ENCODE measurements around the gene MMP24OS.

The MMP24OS gene

DNA sequence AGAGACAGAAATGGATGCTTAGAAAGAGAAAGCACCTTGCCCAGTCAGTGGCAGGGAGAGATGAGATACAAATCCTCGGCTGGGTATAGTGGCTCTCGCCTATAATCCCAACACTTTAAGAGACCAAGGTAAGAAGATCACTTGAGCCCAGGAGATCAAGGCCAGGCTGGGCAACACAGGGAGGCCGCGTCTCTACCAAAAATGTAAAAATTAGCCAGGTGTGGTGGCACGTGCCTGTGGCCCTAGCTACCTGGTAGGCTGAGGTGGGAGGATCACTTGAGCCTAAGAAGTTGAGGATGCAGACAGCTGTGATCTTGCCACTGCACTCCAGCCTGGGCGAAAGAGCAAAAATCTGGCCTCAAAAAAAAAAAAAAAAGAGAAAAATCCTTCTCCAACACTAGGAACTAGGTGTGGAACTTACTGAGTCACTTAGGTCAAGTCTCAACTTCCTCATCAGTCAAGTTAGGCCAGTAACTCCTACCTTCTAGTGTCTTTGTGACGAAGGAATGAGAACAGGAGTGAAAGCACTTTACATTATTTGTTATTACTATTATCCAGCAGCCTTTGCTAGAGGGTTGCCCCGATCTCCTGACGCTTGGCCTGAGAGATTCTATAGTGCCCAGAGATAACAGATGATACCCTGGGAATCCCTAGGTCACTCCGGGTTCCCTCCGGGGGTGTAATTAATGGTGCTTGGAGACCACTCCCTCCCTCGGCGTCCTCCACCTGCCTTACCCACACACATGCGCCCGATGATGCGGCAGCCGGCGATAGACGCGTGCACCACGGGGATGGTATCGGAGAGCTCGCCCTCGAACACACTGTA is 5.7 kb upstream of the MMP24OS start:
- peak overlapping the region; percentile 75 for H3K27ac ChIP-seq (ENCODE audit: low read depth, low read length, severe bottlenecking)
- peak overlapping the region; percentile 94 for H3K4me3 ChIP-seq (ENCODE audit: extremely low read depth, insufficient read depth, low read length, poor library complexity, severe bottlenecking)
- peaks cover 7% of the 10 kb centered on the region for H3K4me1 ChIP-seq (ENCODE audit: control insufficient read depth, insufficient read depth, low read length, poor library complexity, severe bottlenecking)
- H3K36me3 ChIP-seq (ENCODE audit: control insufficient read depth, insufficient read depth, low read length) = peaks cover 47% of the 10 kb centered on the region
- no peaks in the 10 kb centered on the region for H3K9me3 ChIP-seq (ENCODE audit: control insufficient read depth, low read length)
- WGBS, 2 experiments (ENCODE audit: insufficient coverage in 2 of 2) = 23 to 24% methylated on average over 15 to 16 of the region's 24 CpGs

DNA sequence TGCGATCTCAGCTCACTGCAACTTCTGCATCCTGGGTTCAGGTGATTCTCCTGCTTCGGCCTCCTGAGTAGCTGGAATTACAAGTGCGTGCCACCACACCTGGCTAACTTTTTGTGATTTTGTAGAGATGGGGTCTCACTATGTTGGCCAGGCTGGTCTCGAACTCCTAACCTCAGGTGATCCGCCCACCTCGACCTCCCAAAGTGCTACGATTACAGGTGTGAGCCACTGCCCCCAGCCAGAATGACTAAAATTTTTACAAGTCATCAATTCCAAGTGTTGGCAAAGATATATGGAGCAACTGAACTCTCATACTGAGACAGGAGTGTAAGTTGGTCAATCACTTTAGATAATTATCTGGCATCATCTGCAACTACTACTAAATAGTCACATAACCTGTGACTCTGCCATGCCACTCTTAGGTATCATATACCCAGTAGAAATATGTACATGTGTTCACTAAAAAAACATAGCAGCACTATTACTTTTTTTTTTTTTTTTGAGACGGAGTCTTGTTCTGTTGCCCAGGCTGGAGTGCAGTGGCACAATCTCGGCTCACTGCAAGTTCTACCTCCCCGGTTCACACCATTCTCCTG is 3.7 kb upstream of the MMP24OS start:
- Histone ChIP-seq H3K36me3 (ENCODE audit: control insufficient read depth, insufficient read depth, low read length) (peaks cover 53% of the 10 kb centered on the region), H3K27ac (ENCODE audit: low read depth, low read length, severe bottlenecking) (no peak overlapping the region), H3K9me3 (ENCODE audit: control insufficient read depth, low read length) (no peaks in the 10 kb centered on the region), H3K4me1 (ENCODE audit: control insufficient read depth, insufficient read depth, low read length, poor library complexity, severe bottlenecking) (peaks cover 9% of the 10 kb centered on the region), H3K4me3 (ENCODE audit: extremely low read depth, insufficient read depth, low read length, poor library complexity, severe bottlenecking) (no peak overlapping the region)
- WGBS, 2 experiments (ENCODE audit: insufficient coverage in 2 of 2) = 95% methylated on average over 6 to 8 of the region's 10 CpGs

DNA sequence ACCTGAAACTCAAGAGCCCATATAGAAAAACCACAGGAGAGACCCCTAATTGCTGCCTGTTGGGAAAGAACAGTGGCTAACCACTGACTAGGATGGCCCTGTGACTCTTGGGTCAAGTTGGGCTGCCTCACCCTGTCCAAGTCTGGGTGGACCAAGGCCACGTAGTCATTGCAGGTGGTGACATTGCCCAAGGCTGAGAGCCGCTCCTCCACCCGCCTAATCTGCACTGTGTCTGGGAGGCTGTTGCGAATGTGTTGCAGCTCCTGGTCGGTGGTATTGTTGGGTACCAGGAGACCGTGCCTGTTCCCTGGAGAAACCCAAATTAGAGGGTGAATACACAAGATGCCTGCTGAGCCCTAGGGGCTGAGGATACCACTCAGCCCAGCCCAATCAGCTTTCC is 2.6 kb upstream of the MMP24OS start:
- H3K4me3 ChIP-seq (ENCODE audit: extremely low read depth, insufficient read depth, low read length, poor library complexity, severe bottlenecking) = no peak overlapping the region
- no peak overlapping the region for H3K27ac ChIP-seq (ENCODE audit: low read depth, low read length, severe bottlenecking)
- peaks cover 18% of the 10 kb centered on the region for H3K4me1 ChIP-seq (ENCODE audit: control insufficient read depth, insufficient read depth, low read length, poor library complexity, severe bottlenecking)
- no peaks in the 10 kb centered on the region for H3K9me3 ChIP-seq (ENCODE audit: control insufficient read depth, low read length)
- H3K36me3 ChIP-seq (ENCODE audit: control insufficient read depth, insufficient read depth, low read length) = peaks cover 64% of the 10 kb centered on the region
- 94 to 98% methylated on average over 6 of the region's 6 CpGs for WGBS, 2 experiments (ENCODE audit: insufficient coverage in 2 of 2)

DNA sequence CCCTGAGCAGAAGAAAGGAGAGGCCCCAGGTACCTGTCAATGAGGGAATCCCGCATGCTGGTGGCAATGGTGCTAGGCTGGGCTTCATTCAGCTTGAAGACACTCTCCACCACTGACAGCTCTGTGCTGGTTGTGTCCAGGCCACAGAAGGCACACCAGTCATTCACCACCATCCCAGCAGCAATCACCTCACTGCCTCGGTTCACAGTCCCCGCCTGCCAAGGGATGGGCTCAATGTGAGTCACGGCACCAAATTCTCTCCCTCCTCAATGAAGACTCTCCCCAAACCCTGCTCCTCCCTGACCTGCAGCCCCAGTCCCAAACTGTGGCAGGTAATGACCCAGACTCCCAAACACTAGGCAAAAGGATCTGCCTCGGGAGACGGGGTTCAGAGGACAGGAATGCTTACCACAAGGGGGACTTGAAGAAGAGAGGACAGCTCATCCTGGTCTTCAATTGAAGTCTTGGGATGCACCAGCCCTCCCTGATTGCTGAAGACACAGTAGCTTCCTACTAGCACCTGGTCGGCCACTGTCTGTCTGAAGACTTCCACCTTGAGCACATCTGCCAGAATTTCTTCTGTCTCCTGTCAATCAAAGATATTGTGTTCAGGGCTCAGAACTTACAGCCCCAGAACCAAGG is 1.7 kb upstream of the MMP24OS start:
- WGBS, 2 experiments (ENCODE audit: insufficient coverage in 2 of 2) = 91 to 92% methylated on average over 6 to 7 of the region's 7 CpGs
- Histone ChIP-seq H3K4me1 (ENCODE audit: control insufficient read depth, insufficient read depth, low read length, poor library complexity, severe bottlenecking) (peaks cover 18% of the 10 kb centered on the region), H3K4me3 (ENCODE audit: extremely low read depth, insufficient read depth, low read length, poor library complexity, severe bottlenecking) (no peak overlapping the region), H3K27ac (ENCODE audit: low read depth, low read length, severe bottlenecking) (no peak overlapping the region), H3K9me3 (ENCODE audit: control insufficient read depth, low read length) (no peaks in the 10 kb centered on the region), H3K36me3 (ENCODE audit: control insufficient read depth, insufficient read depth, low read length) (peaks cover 66% of the 10 kb centered on the region)

DNA sequence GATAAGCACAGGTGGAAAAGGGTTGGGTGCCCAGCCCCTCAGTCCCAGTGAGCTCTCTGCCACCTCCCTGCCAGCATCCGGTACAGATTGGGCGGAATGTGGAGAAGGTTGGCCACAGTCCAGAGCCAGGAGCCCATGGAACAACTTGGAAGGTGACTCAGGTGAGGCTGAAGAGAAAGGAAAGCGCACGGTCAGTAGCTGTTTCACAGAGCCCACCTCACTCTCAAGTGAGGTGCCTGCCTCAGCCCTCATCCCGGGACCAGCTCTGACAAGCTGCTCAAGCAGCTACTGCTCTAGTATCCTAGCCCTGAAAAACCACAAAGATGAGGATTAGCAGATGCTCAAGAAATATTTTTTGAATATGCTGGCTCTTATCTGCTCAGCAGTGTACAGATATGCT is 1.1 kb upstream of the MMP24OS start:
- WGBS, 2 experiments (ENCODE audit: insufficient coverage in 2 of 2) = 88 to 97% methylated on average over 4 to 5 of the region's 5 CpGs
- Histone ChIP-seq H3K9me3 (ENCODE audit: control insufficient read depth, low read length) (no peaks in the 10 kb centered on the region), H3K36me3 (ENCODE audit: control insufficient read depth, insufficient read depth, low read length) (peaks cover 67% of the 10 kb centered on the region), H3K4me1 (ENCODE audit: control insufficient read depth, insufficient read depth, low read length, poor library complexity, severe bottlenecking) (peaks cover 18% of the 10 kb centered on the region), H3K4me3 (ENCODE audit: extremely low read depth, insufficient read depth, low read length, poor library complexity, severe bottlenecking) (no peak overlapping the region), H3K27ac (ENCODE audit: low read depth, low read length, severe bottlenecking) (no peak overlapping the region)

DNA sequence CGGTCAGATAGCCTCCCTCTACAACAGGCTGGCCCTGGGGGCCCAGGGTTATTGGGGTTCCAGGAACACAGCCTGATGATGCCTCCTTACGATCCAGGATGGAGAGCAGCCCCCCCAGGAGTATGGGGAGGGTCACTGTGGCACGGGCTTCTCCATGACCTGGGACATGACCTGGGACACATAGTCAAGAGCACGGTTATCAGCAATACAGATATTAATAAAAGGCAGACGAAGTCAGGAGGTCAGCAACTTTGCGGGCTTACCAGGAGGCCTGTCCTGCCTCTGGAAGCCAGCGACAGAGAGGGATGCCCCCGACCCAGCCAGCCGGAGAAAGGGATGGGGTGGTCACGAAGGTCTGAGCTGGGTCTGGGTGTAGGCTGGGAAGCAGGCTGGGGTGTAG is 795 bp downstream of the MMP24OS start:
- Histone ChIP-seq H3K4me1 (ENCODE audit: control insufficient read depth, insufficient read depth, low read length, poor library complexity, severe bottlenecking) (peaks cover 10% of the 10 kb centered on the region), H3K36me3 (ENCODE audit: control insufficient read depth, insufficient read depth, low read length) (peaks cover 56% of the 10 kb centered on the region), H3K9me3 (ENCODE audit: control insufficient read depth, low read length) (no peaks in the 10 kb centered on the region), H3K4me3 (ENCODE audit: extremely low read depth, insufficient read depth, low read length, poor library complexity, severe bottlenecking) (peak overlapping the region; percentile 64), H3K27ac (ENCODE audit: low read depth, low read length, severe bottlenecking) (peak overlapping the region; percentile 88)
- 22 to 29% methylated on average over 7 to 10 of the region's 10 CpGs for WGBS, 2 experiments (ENCODE audit: insufficient coverage in 2 of 2)

DNA sequence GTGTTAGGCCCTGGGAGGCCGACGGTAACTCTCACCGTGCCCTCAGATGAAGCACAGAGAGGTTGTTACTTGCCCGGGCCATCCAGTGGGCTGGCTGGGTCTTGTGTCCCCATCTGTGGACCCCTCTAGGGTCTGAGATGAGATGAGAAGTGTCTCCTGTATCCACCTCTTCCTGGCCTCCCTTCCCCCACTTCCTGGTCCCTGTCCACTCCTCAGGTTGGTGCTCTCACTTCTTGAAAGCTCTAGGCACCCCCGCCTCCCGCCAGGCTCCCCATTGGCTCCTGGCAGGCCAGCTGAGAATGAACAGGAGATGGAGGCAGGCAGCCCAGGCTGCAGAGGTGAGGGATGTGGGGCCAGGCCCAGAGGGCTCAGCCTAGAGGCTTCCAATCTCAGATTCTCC is 1.5 kb downstream of the MMP24OS start:
- Histone ChIP-seq H3K27ac (ENCODE audit: low read depth, low read length, severe bottlenecking) (no peak overlapping the region), H3K9me3 (ENCODE audit: control insufficient read depth, low read length) (no peaks in the 10 kb centered on the region), H3K4me1 (ENCODE audit: control insufficient read depth, insufficient read depth, low read length, poor library complexity, severe bottlenecking) (peaks cover 10% of the 10 kb centered on the region), H3K4me3 (ENCODE audit: extremely low read depth, insufficient read depth, low read length, poor library complexity, severe bottlenecking) (peak overlapping the region; percentile 64), H3K36me3 (ENCODE audit: control insufficient read depth, insufficient read depth, low read length) (peaks cover 50% of the 10 kb centered on the region)
- WGBS, 2 experiments (ENCODE audit: insufficient coverage in 2 of 2) = 83 to 93% methylated on average over 5 to 6 of the region's 6 CpGs

DNA sequence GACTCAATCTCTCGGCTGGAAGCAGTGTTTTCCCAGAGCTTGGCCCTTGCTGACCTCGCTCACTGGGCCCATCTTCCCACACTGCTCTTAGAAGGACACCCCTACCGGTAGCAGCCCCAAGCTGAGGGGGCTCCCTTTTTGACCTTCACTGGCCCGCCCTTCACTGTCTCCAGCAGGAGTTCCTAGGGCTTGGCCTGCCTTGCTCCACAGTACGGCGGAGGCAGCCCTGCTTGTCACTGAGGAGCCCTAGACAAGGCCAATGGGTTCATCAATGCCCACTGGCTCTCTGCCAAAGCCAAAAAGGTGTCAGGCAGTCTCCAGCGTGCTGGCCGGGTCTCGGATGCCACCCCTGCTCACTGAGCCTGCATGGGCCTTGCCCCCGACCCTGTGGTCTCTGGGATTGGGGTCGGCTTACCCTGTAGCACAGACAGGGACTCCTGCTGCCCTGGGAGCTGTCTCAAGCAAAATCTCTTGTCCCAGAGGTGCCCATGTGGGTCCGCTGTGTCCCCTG is 2.1 kb downstream of the MMP24OS start:
- no peak overlapping the region for H3K4me3 ChIP-seq (ENCODE audit: extremely low read depth, insufficient read depth, low read length, poor library complexity, severe bottlenecking)
- no peak overlapping the region for H3K27ac ChIP-seq (ENCODE audit: low read depth, low read length, severe bottlenecking)
- H3K9me3 ChIP-seq (ENCODE audit: control insufficient read depth, low read length) = no peaks in the 10 kb centered on the region
- peaks cover 45% of the 10 kb centered on the region for H3K36me3 ChIP-seq (ENCODE audit: control insufficient read depth, insufficient read depth, low read length)
- H3K4me1 ChIP-seq (ENCODE audit: control insufficient read depth, insufficient read depth, low read length, poor library complexity, severe bottlenecking) = peaks cover 10% of the 10 kb centered on the region
- WGBS, 2 experiments (ENCODE audit: insufficient coverage in 2 of 2) = 94 to 95% methylated on average over 11 to 12 of the region's 12 CpGs

DNA sequence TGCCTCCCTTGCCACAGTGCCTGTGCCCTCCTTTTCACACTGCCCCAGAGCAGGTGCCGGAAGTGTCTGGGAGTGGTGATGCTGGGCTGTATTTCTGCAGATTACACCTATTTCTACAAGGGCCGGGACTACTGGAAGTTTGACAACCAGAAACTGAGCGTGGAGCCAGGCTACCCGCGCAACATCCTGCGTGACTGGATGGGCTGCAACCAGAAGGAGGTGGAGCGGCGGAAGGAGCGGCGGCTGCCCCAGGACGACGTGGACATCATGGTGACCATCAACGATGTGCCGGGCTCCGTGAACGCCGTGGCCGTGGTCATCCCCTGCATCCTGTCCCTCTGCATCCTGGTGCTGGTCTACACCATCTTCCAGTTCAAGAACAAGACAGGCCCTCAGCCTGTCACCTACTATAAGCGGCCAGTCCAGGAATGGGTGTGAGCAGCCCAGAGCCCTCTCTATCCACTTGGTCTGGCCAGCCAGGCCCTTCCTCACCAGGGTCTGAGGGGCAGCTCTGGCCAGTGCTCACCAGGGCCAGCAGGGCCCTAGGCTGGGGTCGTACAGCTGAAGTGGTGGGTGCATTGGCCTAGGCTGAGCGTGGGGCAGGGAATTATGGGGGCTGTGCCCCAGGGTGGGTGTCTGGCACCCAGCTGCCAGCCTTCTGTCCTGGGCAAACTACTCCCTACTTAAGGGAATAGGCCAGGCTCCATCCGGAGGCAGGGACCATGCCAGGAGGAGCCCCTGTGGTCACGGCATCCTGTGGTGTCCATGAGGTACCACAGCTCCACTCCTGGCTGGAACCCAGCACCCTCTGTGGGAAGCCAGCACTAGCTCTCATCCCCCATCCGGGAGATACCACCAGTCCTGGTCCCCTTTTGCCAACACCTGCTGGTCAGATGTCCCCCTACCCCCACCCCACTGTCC is 3.5 kb downstream of the MMP24OS start:
- H3K36me3 ChIP-seq (ENCODE audit: control insufficient read depth, insufficient read depth, low read length) = peaks cover 31% of the 10 kb centered on the region
- H3K4me3 ChIP-seq (ENCODE audit: extremely low read depth, insufficient read depth, low read length, poor library complexity, severe bottlenecking) = no peak overlapping the region
- 96% methylated on average over 16 to 21 of the region's 24 CpGs for WGBS, 2 experiments (ENCODE audit: insufficient coverage in 2 of 2)
- no peaks in the 10 kb centered on the region for H3K9me3 ChIP-seq (ENCODE audit: control insufficient read depth, low read length)
- peaks cover 14% of the 10 kb centered on the region for H3K4me1 ChIP-seq (ENCODE audit: control insufficient read depth, insufficient read depth, low read length, poor library complexity, severe bottlenecking)
- no peak overlapping the region for H3K27ac ChIP-seq (ENCODE audit: low read depth, low read length, severe bottlenecking)
